Esophagus squamous epithelium (tissue), 5 donors: Measurements from ENCODE around the gene PDGFD. TPM values are rescaled to one million over a fixed set of nuclear protein-coding genes. Genes with fewer than 3 reads are reported as not detected.

ENCODE experiments used
- DNase-seq: peaks from one replicate; lab custom pipeline; 2025; lab: John Stamatoyannopoulos, UW
- H3K27ac ChIP-seq, 4 donors: fragments of 200-600 bp; sonication (generic); one replicate each; pipeline ENCODE4 v1.5.1; 2016 to 2019; ENCODE audit warnings: mild to moderate bottlenecking in 1 of 4
- H3K27me3 ChIP-seq, 4 donors: fragments of 200-600 bp; sonication (generic); 1 replicate in 3 of 4; 2 replicates in 1 of 4; pipeline versions ENCODE4 v1.5.1 to v1.6.0; 2017 to 2021; ENCODE audit warnings: antibody characterized with exemption in 1 of 4
- H3K36me3 ChIP-seq, 3 donors: fragments of 200-600 bp; sonication (generic); one replicate each; pipeline ENCODE4 v1.5.1; 2016 to 2019
- H3K4me1 ChIP-seq, 3 donors: fragments of 200-600 bp; sonication (generic); one replicate each; pipeline ENCODE4 v1.5.1; 2017 to 2019
- H3K4me3 ChIP-seq, 4 donors: fragments of 200-600 bp; sonication (generic); 1 replicate in 3 of 4; 2 replicates in 1 of 4; pipeline ENCODE4 v1.5.1; 2016 to 2019; ENCODE audit warnings: mild to moderate bottlenecking in 2 of 4, moderate library complexity in 1 of 4
- H3K9me3 ChIP-seq, 3 donors: fragments of 200-600 bp; sonication (generic); one replicate each; pipeline ENCODE4 v1.5.1; 2016 to 2019
- POLR2A ChIP-seq, 4 donors: fragments of 450-650 bp; IDR thresholded peaks; one replicate each; pipeline ENCODE4 v1.6.1; 2017; ENCODE audit warnings: antibody characterized with exemption in 4 of 4, mild to moderate bottlenecking in 4 of 4, moderate library complexity in 3 of 4
- WGBS, 2 donors: methylation state at CpG; one replicate each; pipeline ENCODE4 v1.1.5; 2018; 5-methylcytosine and 5-hydroxymethylcytosine counted together
- intact Hi-C: fragments of 100-400 bp; cut with DNase I; formaldehyde crosslinking; loops from one replicate; pipeline ENCODE4 v1.15.0; 2022
- total RNA-seq, 4 donors: library from RNA; depleted of rRNA; stranded (reverse); fragments of >200 nt; gene quantifications; one replicate each; pipeline ENCODE4 v1.1.0, GENCODE V29; 2016
- TF ChIP-seq, protein P1 (sequence below), 6 experiments: fragments of 450-650 bp in 4 of 6; fragments of 200-600 bp in 2 of 6; sonication (generic) in 2 of 6; IDR thresholded peaks; one replicate each; pipeline ENCODE4 v1.5.1; 2016 to 2019; ENCODE audit warnings: antibody characterized with exemption in 6 of 6, mild to moderate bottlenecking in 4 of 6, moderate library complexity in 4 of 6
- donor health status: DM: yes; HTN: yes; CAD: no.

Gene PDGFD
- total RNA-seq, 4 donors from 2014 or later: 0.27 to 1.9 (median 1.1) TPM

DNA sequence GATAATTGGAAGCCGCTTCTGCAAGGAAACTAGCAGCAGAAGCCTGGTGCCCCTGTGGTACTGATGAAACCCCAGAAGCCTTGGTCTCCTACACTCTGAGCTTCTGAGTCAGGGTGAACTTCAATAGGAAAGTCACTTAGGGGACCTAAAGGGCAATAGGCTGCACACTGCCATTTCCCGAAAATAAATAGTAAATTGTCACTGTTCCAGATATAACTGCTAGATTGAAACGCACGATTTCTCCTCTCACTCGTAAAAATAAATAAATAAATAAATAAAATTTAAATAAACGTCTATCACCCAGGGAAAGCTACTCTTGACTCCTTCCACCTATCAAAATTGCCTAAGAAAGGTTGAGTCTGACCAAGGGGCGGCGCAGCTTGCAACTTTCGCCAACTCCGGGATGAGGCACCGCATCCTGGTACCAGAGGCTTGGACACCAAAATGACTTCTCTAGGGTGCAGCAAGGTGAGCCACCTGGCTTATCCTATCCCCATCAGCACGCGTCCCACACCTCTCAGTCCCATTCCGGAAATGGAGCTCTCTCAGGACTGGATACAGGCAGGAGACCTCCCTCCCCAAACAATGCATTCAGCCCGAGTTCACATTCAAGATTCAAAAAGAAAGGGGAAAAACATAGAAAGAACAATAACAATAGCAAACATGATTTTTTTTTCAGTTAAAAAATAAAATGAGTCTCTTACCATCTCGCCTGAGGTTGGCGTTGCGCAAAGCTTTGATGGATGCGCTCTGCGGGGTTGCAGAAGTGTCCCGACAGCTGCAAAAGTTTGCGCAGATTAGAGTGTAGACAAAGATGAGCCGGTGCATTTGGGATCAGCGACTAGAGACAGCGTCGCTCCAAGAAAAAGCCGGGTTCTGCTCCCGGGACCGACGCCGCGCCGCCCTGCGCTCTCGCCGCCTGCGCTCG is 583 bp downstream of the PDGFD start:
- H3K4me1 ChIP-seq: peaks cover 0 to 16% (median 8%) of the 10 kb centered on the region in 3 donors
- intact Hi-C loops: no loop called here
- H3K27me3 ChIP-seq: peaks cover 0 to 27% (median 0%) of the 10 kb centered on the region in 4 donors
- no peak for TF ChIP-seq POLR2A (IDR thresholded peaks at IDR 0.05)
- TF ChIP-seq, protein P1, sequence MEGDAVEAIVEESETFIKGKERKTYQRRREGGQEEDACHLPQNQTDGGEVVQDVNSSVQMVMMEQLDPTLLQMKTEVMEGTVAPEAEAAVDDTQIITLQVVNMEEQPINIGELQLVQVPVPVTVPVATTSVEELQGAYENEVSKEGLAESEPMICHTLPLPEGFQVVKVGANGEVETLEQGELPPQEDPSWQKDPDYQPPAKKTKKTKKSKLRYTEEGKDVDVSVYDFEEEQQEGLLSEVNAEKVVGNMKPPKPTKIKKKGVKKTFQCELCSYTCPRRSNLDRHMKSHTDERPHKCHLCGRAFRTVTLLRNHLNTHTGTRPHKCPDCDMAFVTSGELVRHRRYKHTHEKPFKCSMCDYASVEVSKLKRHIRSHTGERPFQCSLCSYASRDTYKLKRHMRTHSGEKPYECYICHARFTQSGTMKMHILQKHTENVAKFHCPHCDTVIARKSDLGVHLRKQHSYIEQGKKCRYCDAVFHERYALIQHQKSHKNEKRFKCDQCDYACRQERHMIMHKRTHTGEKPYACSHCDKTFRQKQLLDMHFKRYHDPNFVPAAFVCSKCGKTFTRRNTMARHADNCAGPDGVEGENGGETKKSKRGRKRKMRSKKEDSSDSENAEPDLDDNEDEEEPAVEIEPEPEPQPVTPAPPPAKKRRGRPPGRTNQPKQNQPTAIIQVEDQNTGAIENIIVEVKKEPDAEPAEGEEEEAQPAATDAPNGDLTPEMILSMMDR (IDR thresholded peaks at IDR 0.05): no peak
- DNase-seq: no peak
- WGBS, 2 donors: 7% methylated on average over 38 of the region's 38 CpGs
- no peak overlapping the region for H3K27ac ChIP-seq
- no peaks in the 10 kb centered on the region for H3K9me3 ChIP-seq
- peak overlapping the region; percentile 26 to 66 (median 45) for H3K4me3 ChIP-seq
- H3K36me3 ChIP-seq: no peaks in the 10 kb centered on the region

DNA sequence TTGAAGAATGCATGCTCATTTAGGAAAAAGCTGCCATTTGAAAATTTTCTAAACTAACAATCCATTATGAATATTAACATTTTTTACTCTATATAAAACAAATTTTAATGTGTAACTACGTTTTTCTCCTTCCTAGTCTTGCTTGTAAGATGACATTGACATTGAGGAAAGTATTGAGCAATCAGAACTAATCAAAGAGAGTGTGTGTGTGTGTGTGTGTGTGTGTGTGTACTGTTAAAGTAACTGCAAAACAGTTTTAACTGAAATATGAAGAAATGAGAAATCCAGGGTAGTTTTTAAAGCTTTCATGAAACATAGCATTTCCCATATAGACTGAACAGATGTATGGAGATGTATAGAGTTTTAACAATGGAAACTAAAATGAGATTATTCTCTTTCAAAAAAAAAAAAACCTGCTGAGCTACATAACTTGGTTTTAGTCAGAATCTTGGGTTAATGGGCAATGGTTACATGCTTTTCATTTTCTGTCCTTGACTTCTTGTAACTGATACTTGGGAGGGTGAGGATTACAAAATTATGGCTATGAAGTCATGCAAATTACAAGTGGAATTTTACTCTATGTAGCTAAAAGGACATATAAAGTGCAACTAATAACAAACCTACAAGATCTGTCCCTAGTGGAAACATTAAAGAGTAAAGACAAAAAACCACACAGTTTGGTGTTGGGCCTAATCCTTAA is 2.0 kb downstream of the PDGFD start:
- Histone ChIP-seq H3K27me3 (peaks cover 0 to 27% (median 0%) of the 10 kb centered on the region in 4 donors), H3K27ac (no peak overlapping the region), H3K9me3 (no peaks in the 10 kb centered on the region), H3K36me3 (no peaks in the 10 kb centered on the region), H3K4me1 (peaks cover 0 to 16% (median 8%) of the 10 kb centered on the region in 3 donors), H3K4me3 (no peak overlapping the region)
- no peak for TF ChIP-seq POLR2A (IDR thresholded peaks at IDR 0.05)
- TF ChIP-seq, protein P1 (IDR thresholded peaks at IDR 0.05): no peak
- 29 to 39% methylated on average over 1 of the region's 1 CpG for WGBS, 2 donors
- intact Hi-C loops: no loop called here
- no peak for DNase-seq

DNA sequence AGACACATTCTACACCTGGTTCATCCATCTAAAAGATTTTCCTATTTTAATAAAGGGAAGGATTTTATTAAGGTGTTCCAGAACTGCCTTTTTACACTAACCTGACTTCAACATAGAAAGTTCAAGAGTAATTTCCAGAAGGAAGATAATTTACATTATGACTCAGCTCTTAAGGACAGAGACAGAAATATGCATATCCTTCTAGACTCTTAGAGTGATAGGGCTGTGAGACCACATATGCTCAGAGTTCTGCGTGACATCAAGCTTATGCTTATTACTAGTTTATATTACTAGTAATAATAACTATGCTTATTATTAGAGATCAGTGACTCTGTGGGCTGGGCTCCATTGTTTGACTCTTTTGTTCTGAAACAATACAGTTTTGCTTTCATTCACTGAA is 4.6 kb downstream of the PDGFD start:
- Histone ChIP-seq H3K27ac (no peak overlapping the region), H3K4me1 (peaks cover 0 to 16% (median 8%) of the 10 kb centered on the region in 3 donors), H3K9me3 (no peaks in the 10 kb centered on the region), H3K4me3 (no peak overlapping the region), H3K36me3 (no peaks in the 10 kb centered on the region), H3K27me3 (peaks cover 0 to 26% (median 0%) of the 10 kb centered on the region in 4 donors)
- TF ChIP-seq, protein P1 (IDR thresholded peaks at IDR 0.05): no peak
- no peak for TF ChIP-seq POLR2A (IDR thresholded peaks at IDR 0.05)
- WGBS, 2 donors: 95 to 100% methylated on average over 1 of the region's 1 CpG
- no peak for DNase-seq
- intact Hi-C loops: no loop called here

DNA sequence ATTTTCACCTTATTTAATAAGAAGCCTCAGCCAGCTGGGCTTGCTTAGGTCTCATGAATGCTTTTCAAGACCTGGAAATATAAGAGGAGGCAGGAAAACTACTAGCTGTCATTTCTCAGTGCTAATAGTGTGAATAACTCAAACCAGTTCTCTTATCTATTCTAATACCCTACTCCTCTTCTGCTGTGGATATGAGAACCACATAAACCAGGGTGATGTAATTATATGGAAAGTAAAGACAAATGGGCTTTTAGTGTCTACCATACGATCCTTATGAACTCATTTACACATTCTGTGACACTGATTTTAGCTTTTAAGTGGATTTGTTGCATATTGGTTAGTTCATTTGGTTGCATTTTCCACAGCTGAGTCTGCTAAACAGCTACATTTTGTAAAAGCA is 8.6 kb downstream of the PDGFD start:
- intact Hi-C loops: no loop called here
- no peak for DNase-seq
- no peaks in the 10 kb centered on the region for H3K9me3 ChIP-seq
- H3K4me1 ChIP-seq: no peaks in the 10 kb centered on the region
- WGBS, 2 donors: 56 to 65% methylated on average over 1 of the region's 1 CpG
- no peaks in the 10 kb centered on the region for H3K36me3 ChIP-seq
- no peaks in the 10 kb centered on the region for H3K27me3 ChIP-seq
- no peak overlapping the region for H3K4me3 ChIP-seq
- no peak overlapping the region for H3K27ac ChIP-seq
- TF ChIP-seq POLR2A (IDR thresholded peaks at IDR 0.05): no peak
- TF ChIP-seq, protein P1 (IDR thresholded peaks at IDR 0.05): no peak

DNA sequence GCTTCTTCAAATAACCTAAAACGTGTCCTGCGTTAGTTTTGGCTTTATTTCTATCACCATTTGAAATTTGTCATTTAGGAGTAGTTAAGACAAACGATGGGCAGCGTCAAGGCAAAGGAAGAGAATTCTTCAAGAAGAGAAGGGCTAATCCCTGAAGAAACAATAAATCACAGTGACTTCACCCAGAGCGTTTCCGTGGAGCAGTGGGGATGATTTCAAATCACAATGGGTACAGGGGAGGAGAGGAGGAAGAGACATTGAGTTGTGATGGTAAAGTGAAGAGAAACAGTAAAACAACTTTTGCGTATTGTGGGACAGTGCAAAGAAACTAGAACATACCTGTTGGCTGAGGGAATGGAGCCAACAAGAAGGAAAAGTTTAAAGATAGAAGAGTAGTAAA is 9.7 kb downstream of the PDGFD start:
- no peak for DNase-seq
- no peaks in the 10 kb centered on the region for H3K9me3 ChIP-seq
- H3K4me3 ChIP-seq: no peak overlapping the region
- no peak for TF ChIP-seq POLR2A (IDR thresholded peaks at IDR 0.05)
- TF ChIP-seq, protein P1 (IDR thresholded peaks at IDR 0.05): no peak
- H3K27ac ChIP-seq: no peak overlapping the region
- intact Hi-C loops: no loop called here
- no peaks in the 10 kb centered on the region for H3K27me3 ChIP-seq
- H3K36me3 ChIP-seq: no peaks in the 10 kb centered on the region
- H3K4me1 ChIP-seq: no peaks in the 10 kb centered on the region
- 49 to 51% methylated on average over 7 of the region's 7 CpGs for WGBS, 2 donors
